Measurements from ENCODE around the gene PPFIA4. TPM values are rescaled to one million over a fixed set of nuclear protein-coding genes. Genes with fewer than 3 reads are reported as not detected.

PPFIA4 gene
- polyA plus RNA-seq, 1 of the 3 experiments (the other 2 are of a cell fraction), result 4.4 TPM

GRCh38 chr1:203114202-203114601 lies 87.9 kb downstream of the PPFIA4 start:
- DNase-seq, result no peak
- Histone ChIP-seq H3K9ac (no peak overlapping the region), H3K9me2 (no peaks in the 10 kb centered on the region), H3K4me3 (ENCODE audit: low read depth in 2 of 2, low read length in 1 of 2) (no peak overlapping the region), H3K4me1 (ENCODE audit: control insufficient read depth in 1 of 2, insufficient read depth in 2 of 2, low read depth in 1 of 2, low read length in 1 of 2) (no peaks in the 10 kb centered on the region; a peak in 1 of 4 replicates), H3K27ac (ENCODE audit: low read depth in 2 of 2, low read length in 1 of 2) (no peak overlapping the region), H2AFZ (ENCODE audit: low read depth) (no peak overlapping the region), H3F3A (replicated peaks; ENCODE audit: insufficient read depth) (no peaks in the 10 kb centered on the region), H3K36me3 (replicated peaks in 1 of 2; ENCODE audit: control insufficient read depth in 1 of 2, insufficient read depth in 2 of 2, low read length in 1 of 2) (no peaks in the 10 kb centered on the region), H3K9me3 (no peaks in the 10 kb centered on the region), H4K20me1 (ENCODE audit: insufficient read depth) (no peaks in the 10 kb centered on the region), H3K27me3 (ENCODE audit: insufficient read depth) (peaks cover 23% of the 10 kb centered on the region), H3K4me2 (no peak overlapping the region), H3K79me2 (ENCODE audit: insufficient read depth) (no peaks in the 10 kb centered on the region)
- TF ChIP-seq NFIC (IDR thresholded peaks at IDR 0.05; ENCODE audit: borderline replicate concordance) (no peak), RCOR1 (IDR thresholded peaks at IDR 0.05; ENCODE audit: low read length) (no peak), PBX3 (IDR thresholded peaks at IDR 0.05) (no peak), TAF1 (IDR thresholded peaks at IDR 0.05; ENCODE audit: borderline replicate concordance, low read depth, low read length) (no peak), RAD21 (IDR thresholded peaks at IDR 0.05; ENCODE audit: low read length) (no peak), USF1 (IDR thresholded peaks at IDR 0.05; ENCODE audit: borderline replicate concordance, low read depth) (no peak), JUND (IDR thresholded peaks at IDR 0.05) (no peak)
- ChIA-PET POLR2A (no interaction called here), CTCF (interaction anchor here (1.4 to 26.1 kb wide), 5 partner anchors 59 to 155 kb away, joined by 3 to 396 read pairs (median 43); no protein-coding TSS in a partner anchor)
- WGBS (ENCODE audit: low lambda C conversion rate), result 41% methylated on average over 7 of the region's 7 CpGs

GRCh38 chr1:203116091-203116820 lies 90.0 kb downstream of the PPFIA4 start:
- no peak overlapping the region for H3K9ac ChIP-seq
- H3K9me2 ChIP-seq, result no peaks in the 10 kb centered on the region
- H4K20me1 ChIP-seq (ENCODE audit: insufficient read depth), result no peaks in the 10 kb centered on the region
- ChIA-PET POLR2A (no interaction called here), CTCF (interaction anchor here (2.4 to 26.1 kb wide), 8 partner anchors 11 to 153 kb away, joined by 10 to 602 read pairs (median 54); partner anchors contain the start of gene ADORA1)
- TF ChIP-seq USF2 (IDR thresholded peaks at IDR 0.05; ENCODE audit: borderline replicate concordance, low read depth, low read length), result no peak
- no peak for TF ChIP-seq POLR2AphosphoS5 (IDR thresholded peaks at IDR 0.05; ENCODE audit: low read depth, low read length)
- no peak for TF ChIP-seq GATA2 (CRISPR knock-in tag; IDR thresholded peaks at IDR 0.05)
- no peak for TF ChIP-seq CTCF (IDR thresholded peaks at IDR 0.05)
- TF ChIP-seq TCF12 (IDR thresholded peaks at IDR 0.05), result no peak
- no peak for TF ChIP-seq NFIC (IDR thresholded peaks at IDR 0.05; ENCODE audit: borderline replicate concordance)
- TF ChIP-seq TAF1 (IDR thresholded peaks at IDR 0.05; ENCODE audit: borderline replicate concordance, low read depth, low read length), result no peak
- TF ChIP-seq ELF1 (IDR thresholded peaks at IDR 0.05), result no peak
- no peak for TF ChIP-seq JUND (IDR thresholded peaks at IDR 0.05)
- no peak for TF ChIP-seq NRF1 (IDR thresholded peaks at IDR 0.05; ENCODE audit: low read depth, low read length)
- TF ChIP-seq FOSL2 (IDR thresholded peaks at IDR 0.05; ENCODE audit: borderline replicate concordance, low read depth), result no peak
- TF ChIP-seq EZH2phosphoT487 (IDR thresholded peaks at IDR 0.05; ENCODE audit: borderline replicate concordance, low read depth), result no peak
- TF ChIP-seq FOXM1 (IDR thresholded peaks at IDR 0.05; ENCODE audit: low read depth), result no peak
- no peak for TF ChIP-seq CHD2 (IDR thresholded peaks at IDR 0.05; ENCODE audit: low read length, partially characterized antibody)
- no peak for TF ChIP-seq MEF2A (IDR thresholded peaks at IDR 0.05; ENCODE audit: borderline replicate concordance, low read depth)
- TF ChIP-seq EP300 (IDR thresholded peaks at IDR 0.05; ENCODE audit: borderline replicate concordance in 1 of 2, low read depth in 1 of 2, low read length in 1 of 2), result no peak
- no peak for TF ChIP-seq MXI1 (IDR thresholded peaks at IDR 0.05; ENCODE audit: low read depth, low read length)
- TF ChIP-seq IRF3 (IDR thresholded peaks at IDR 0.05; ENCODE audit: low read depth, low read length), result no peak
- no peak for TF ChIP-seq TEAD4 (IDR thresholded peaks at IDR 0.05; ENCODE audit: borderline replicate concordance, insufficient read depth)
- H3K4me3 ChIP-seq (ENCODE audit: low read depth in 2 of 2, low read length in 1 of 2), result no peak overlapping the region
- H3K9me3 ChIP-seq, result no peaks in the 10 kb centered on the region
- peaks cover 17% of the 10 kb centered on the region for H3K27me3 ChIP-seq (ENCODE audit: insufficient read depth)
- H3K4me1 ChIP-seq (ENCODE audit: control insufficient read depth in 1 of 2, insufficient read depth in 2 of 2, low read depth in 1 of 2, low read length in 1 of 2), result no peaks in the 10 kb centered on the region; a peak in 1 of 4 replicates
- 31% methylated on average over 7 of the region's 10 CpGs for WGBS (ENCODE audit: low lambda C conversion rate)
- H3K36me3 ChIP-seq (replicated peaks in 1 of 2; ENCODE audit: control insufficient read depth in 1 of 2, insufficient read depth in 2 of 2, low read length in 1 of 2), result no peaks in the 10 kb centered on the region
- H3K4me2 ChIP-seq, result no peak overlapping the region
- no peak overlapping the region for H3K27ac ChIP-seq (ENCODE audit: low read depth in 2 of 2, low read length in 1 of 2)
- DNase-seq, result peak; percentile 34
- H3F3A ChIP-seq (replicated peaks; ENCODE audit: insufficient read depth), result no peaks in the 10 kb centered on the region
- no peaks in the 10 kb centered on the region for H3K79me2 ChIP-seq (ENCODE audit: insufficient read depth)
- H2AFZ ChIP-seq (ENCODE audit: low read depth), result no peak overlapping the region
